ENCODE data around the gene RETN.

The RETN gene

DNA sequence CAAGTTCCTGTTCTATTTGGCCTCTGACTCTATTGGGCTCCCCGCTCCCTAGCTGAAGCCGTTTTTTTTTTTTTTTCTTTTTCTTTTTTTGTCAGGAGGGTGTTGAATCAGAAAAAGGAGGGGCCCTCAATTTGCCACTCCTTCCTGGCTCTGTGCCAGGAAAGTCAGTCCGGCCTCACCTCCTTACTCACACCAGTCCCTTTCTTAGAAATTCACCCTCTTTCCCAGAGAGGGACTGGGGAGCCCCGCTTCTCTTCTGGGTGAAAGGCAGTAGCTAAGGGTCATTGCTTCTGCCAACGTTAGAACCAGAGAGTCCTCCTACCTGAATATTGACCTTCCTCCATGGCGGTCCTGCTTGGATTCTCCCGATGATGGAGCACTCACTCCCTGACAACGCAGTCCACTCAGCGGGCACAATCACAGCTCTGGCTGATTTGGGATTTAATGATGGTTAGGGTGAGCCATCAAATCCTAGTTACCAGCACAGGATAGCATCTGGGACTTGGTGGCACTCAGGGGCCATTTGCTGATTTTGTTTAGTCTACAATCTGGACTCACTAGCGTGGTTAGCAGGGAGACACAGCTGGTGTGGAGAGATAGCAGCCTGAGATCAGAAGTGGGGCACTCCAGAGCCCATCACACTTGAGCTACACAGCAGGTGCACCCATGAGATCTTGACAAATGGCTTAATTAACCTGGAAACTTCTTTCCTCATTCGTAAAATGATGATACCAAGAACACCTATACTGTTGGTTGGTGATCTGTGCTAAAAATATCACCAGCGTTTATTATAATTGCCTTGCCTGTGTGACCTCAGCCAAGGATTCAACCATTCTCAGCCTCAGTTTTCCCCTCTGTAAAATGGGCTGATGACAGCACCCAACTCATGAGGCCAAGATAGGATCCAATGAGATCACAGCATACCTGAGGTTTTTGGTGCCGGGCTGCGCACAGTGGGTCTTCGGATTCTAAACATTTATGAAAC, 30.9 kb downstream of the RETN start:
- H3K9me3 ChIP-seq = no peaks in the 10 kb centered on the region
- H3K27ac ChIP-seq = no peak overlapping the region
- H3K4me3 ChIP-seq = no peak overlapping the region
- peaks cover 0 to 67% of the 10 kb centered on the region in 2 donors for H3K27me3 ChIP-seq
- no peak for DNase-seq
- no peak for TF ChIP-seq CTCF (IDR thresholded peaks at IDR 0.05)
- no peaks in the 10 kb centered on the region for H3K36me3 ChIP-seq
- H3K4me1 ChIP-seq = no peaks in the 10 kb centered on the region
- intact Hi-C loops (cut with DNase I; ENCODE audit: low total_unique reads) = no loop called here

DNA sequence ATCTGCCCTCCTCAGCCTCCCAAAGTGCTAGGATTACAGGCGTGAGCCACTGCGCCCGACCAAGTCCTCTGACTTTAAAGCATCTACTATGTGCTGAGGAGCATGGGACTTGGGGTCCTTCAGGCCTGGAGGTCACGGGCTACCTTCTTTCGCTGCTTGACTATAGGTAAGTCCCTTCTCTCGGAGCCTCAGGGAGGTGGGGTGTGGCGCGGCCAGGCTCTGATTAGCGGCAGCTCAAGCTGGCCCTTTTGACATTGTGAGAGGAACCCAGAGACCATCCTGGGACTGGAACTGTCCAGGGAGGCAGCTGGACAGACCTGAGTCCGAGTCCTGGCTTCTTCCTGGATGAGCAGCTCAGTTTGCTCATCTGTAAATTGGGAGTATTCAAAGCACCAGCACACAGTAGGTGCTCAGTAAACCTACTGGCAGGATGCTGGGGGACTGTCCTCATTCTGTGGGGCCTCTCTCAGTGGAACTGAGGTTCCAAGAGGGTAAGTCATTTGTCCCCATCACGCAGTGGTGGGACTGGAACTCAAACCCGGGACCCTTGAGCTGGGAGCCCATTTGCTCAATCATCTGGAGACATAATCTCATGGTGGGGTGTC, 32.3 kb downstream of the RETN start:
- H3K27ac ChIP-seq = no peak overlapping the region

DNA sequence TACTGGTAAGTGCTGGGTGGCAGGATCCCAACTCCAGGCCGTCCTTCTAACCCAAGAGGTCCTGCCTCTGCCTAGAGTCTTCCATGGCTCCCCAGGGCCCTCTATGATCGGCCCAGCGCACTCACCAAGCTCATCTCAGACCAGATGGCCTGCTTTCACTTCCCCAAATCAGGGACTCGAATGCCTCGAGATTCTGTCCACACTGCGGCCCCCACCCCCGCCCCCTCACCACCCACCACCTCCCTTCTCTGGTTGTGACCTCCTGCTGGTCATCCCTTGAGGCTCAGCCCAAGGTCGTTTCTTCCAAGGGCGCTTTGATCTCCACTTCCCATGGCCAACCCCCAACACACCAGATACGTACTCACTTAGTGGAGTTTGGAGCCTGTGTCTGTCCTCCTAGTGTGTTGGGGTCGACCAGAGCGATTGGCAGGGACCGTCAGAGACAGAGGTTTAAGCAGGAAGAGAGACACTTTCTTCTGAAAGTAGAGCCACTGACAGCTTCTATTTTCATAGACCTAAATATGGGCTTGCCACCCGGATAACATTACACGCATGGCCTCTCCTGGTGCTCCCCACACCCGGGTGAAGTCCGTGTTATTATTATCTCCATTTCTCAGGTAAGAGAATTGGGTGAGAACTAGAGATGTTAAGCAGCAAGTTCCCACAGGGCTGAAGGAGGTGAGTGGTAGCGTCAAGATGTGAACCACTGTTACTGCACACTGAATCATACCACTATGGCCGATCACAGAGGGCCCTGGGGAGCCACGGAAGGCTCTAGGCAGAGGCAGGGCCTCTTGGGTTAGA, 33.0 kb downstream of the RETN start, which contains the start of gene FCER2:
Gene FCER2, minus strand, starts transcription at position 478 of the 804 bp plus-strand sequence. CDS start 2,371 bp downstream, outside the sequence.
- H3K36me3 ChIP-seq = no peaks in the 10 kb centered on the region
- no peak within 1 kb of the TSS for H3K4me3 ChIP-seq
- no peaks in the 10 kb centered on the region for H3K4me1 ChIP-seq
- no peak within 1 kb of the TSS for H3K27ac ChIP-seq
- no peak for TF ChIP-seq CTCF (IDR thresholded peaks at IDR 0.05)
- H3K9me3 ChIP-seq = no peaks in the 10 kb centered on the region
- no peak for DNase-seq
- peaks cover 0 to 63% of the 10 kb centered on the region in 2 donors for H3K27me3 ChIP-seq
- intact Hi-C loops (cut with DNase I; ENCODE audit: low total_unique reads) = no loop called here

More for the DNA sequence above, 32.3 kb downstream of the RETN start:
- Histone ChIP-seq H3K4me3 (no peak overlapping the region), H3K27me3 (peaks cover 0 to 67% of the 10 kb centered on the region in 2 donors), H3K9me3 (no peaks in the 10 kb centered on the region), H3K4me1 (no peaks in the 10 kb centered on the region), H3K36me3 (no peaks in the 10 kb centered on the region)
- TF ChIP-seq CTCF (IDR thresholded peaks at IDR 0.05) = no peak
- DNase-seq = no peak
- intact Hi-C loops (cut with DNase I; ENCODE audit: low total_unique reads) = no loop called here

- no peak overlapping the region for H3K4me3 ChIP-seq
- intact Hi-C loops (cut with DNase I; ENCODE audit: low total_unique reads) = no loop called here
- no peaks in the 10 kb centered on the region for H3K4me1 ChIP-seq
- no peaks in the 10 kb centered on the region for H3K9me3 ChIP-seq
- DNase-seq = no peak
- no peaks in the 10 kb centered on the region for H3K36me3 ChIP-seq
- no peak overlapping the region for H3K27ac ChIP-seq
- H3K27me3 ChIP-seq = peaks cover 0 to 53% of the 10 kb centered on the region in 2 donors
- no peak for TF ChIP-seq CTCF (IDR thresholded peaks at IDR 0.05)
Measured at GRCh38 chr19:7703332-7703731, 34.5 kb downstream of the RETN start.

GRCh38 chr19:7704280-7705060, 35.6 kb downstream of the RETN start:
- DNase-seq = no peak
- H3K27me3 ChIP-seq = peaks cover 0 to 49% of the 10 kb centered on the region in 2 donors
- intact Hi-C loops (cut with DNase I; ENCODE audit: low total_unique reads) = no loop called here

More at GRCh38 chr19:7704280-7705060, 35.6 kb downstream of the RETN start:
- no peaks in the 10 kb centered on the region for H3K4me1 ChIP-seq
- no peaks in the 10 kb centered on the region for H3K36me3 ChIP-seq
- H3K9me3 ChIP-seq = no peaks in the 10 kb centered on the region
- no peak overlapping the region for H3K4me3 ChIP-seq
- TF ChIP-seq CTCF (IDR thresholded peaks at IDR 0.05) = no peak
- H3K27ac ChIP-seq = no peak overlapping the region
